GM19463 (cell line): ENCODE measurements around the gene USP43.

ENCODE experiments used
- ATAC-seq: cut with Tn5 transposase; IDR thresholded peaks from one replicate; pipeline ENCODE4 v1.9.1; 2021; ENCODE audit warnings: mild to moderate bottlenecking, moderate library complexity; ENCODE audit not compliant: unreplicated experiment

The USP43 gene

GRCh38 chr17:9703781-9704082, 58.4 kb downstream of the USP43 start:
- ATAC-seq, result no peak

- no peak for ATAC-seq
Measured at GRCh38 chr17:9705745-9706144, 60.4 kb downstream of the USP43 start.

GRCh38 chr17:9707948-9708347, 62.6 kb downstream of the USP43 start:
- no peak for ATAC-seq

GRCh38 chr17:9714801-9715200, 69.5 kb downstream of the USP43 start:
- ATAC-seq, result no peak

GRCh38 chr17:9715503-9716016, 70.2 kb downstream of the USP43 start:
- no peak for ATAC-seq

- no peak for ATAC-seq
Measured at GRCh38 chr17:9725575-9725974, 80.3 kb downstream of the USP43 start.

- no peak for ATAC-seq
Measured at GRCh38 chr17:9726291-9726690, 81.0 kb downstream of the USP43 start.

- no peak for ATAC-seq
Measured at GRCh38 chr17:9728005-9728404, 82.7 kb downstream of the USP43 start.

GRCh38 chr17:9728564-9728963, 83.2 kb downstream of the USP43 start:
- ATAC-seq, result no peak

- no peak for ATAC-seq
Measured at GRCh38 chr17:9729034-9729650, 83.8 kb downstream of the USP43 start.

- no peak for ATAC-seq
Measured at GRCh38 chr17:9729735-9730420, 84.6 kb downstream of the USP43 start.

- ATAC-seq, result no peak
Measured at GRCh38 chr17:9750524-9750923, 105.2 kb downstream of the USP43 start.

GRCh38 chr17:9755083-9755482, 109.8 kb downstream of the USP43 start:
- ATAC-seq, result no peak

- no peak for ATAC-seq
Measured at GRCh38 chr17:9760266-9760665, 114.9 kb downstream of the USP43 start.

- ATAC-seq, result no peak
Measured at GRCh38 chr17:9763643-9764042, 118.3 kb downstream of the USP43 start.

- ATAC-seq, result no peak
Measured at GRCh38 chr17:9765322-9765721, 120.0 kb downstream of the USP43 start.

GRCh38 chr17:9766970-9767369, 121.7 kb downstream of the USP43 start:
- no peak for ATAC-seq

- no peak for ATAC-seq
Measured at GRCh38 chr17:9767432-9767991, 122.2 kb downstream of the USP43 start.

- ATAC-seq, result no peak
Measured at GRCh38 chr17:9768381-9768934, 123.1 kb downstream of the USP43 start.

GRCh38 chr17:9769036-9769695, 123.8 kb downstream of the USP43 start:
- no peak for ATAC-seq

- no peak for ATAC-seq
Measured at GRCh38 chr17:9771465-9771864, 126.1 kb downstream of the USP43 start.

- ATAC-seq, result no peak
Measured at GRCh38 chr17:9772658-9773057, 127.3 kb downstream of the USP43 start.
